HG02798 (cell line): ENCODE data around the gene CTPS2.
"Not testable (repeated sequence)": the region's sequence is repeated elsewhere in the genome, so short reads cannot be mapped to it uniquely, and the experiment has no call there.

Source experiments
- ATAC-seq: cut with Tn5 transposase; IDR thresholded peaks from one replicate; pipeline ENCODE4 v1.9.1; 2021; ENCODE audit warnings: mild to moderate bottlenecking; ENCODE audit not compliant: unreplicated experiment, poor library complexity

CTPS2 gene

GRCh38 chrX:16716451-16716850, 4.0 kb upstream of the CTPS2 start:
- ATAC-seq = not testable (repeated sequence)

- ATAC-seq = not testable (repeated sequence)
Measured at GRCh38 chrX:16715638-16716037, 3.2 kb upstream of the CTPS2 start.

GRCh38 chrX:16714504-16714903, 2.0 kb upstream of the CTPS2 start:
- no peak for ATAC-seq

GRCh38 chrX:16711893-16712547, 449 bp downstream of the CTPS2 start:
- peak; percentile 31 for ATAC-seq

- no peak for ATAC-seq
Measured at GRCh38 chrX:16711219-16711811, 1.2 kb downstream of the CTPS2 start.

- ATAC-seq = no peak
Measured at GRCh38 chrX:16708016-16708415, 4.5 kb downstream of the CTPS2 start.

GRCh38 chrX:16705370-16705769, 7.1 kb downstream of the CTPS2 start:
- ATAC-seq = no peak

GRCh38 chrX:16702700-16703599, 9.5 kb downstream of the CTPS2 start:
- no peak for ATAC-seq

- no peak for ATAC-seq
Measured at GRCh38 chrX:16700734-16701133, 11.7 kb downstream of the CTPS2 start.

GRCh38 chrX:16699389-16699788, 13.1 kb downstream of the CTPS2 start:
- no peak for ATAC-seq

GRCh38 chrX:16696956-16697355, 15.5 kb downstream of the CTPS2 start:
- ATAC-seq = no peak

- peak; percentile 51 for ATAC-seq
Measured at GRCh38 chrX:16695079-16695676, 17.3 kb downstream of the CTPS2 start.

- ATAC-seq = no peak
Measured at GRCh38 chrX:16687514-16687913, 25.0 kb downstream of the CTPS2 start.

GRCh38 chrX:16683007-16683664, 29.3 kb downstream of the CTPS2 start:
- no peak for ATAC-seq

- no peak for ATAC-seq
Measured at GRCh38 chrX:16678689-16679088, 33.8 kb downstream of the CTPS2 start.

- no peak for ATAC-seq
Measured at GRCh38 chrX:16671005-16671404, 41.5 kb downstream of the CTPS2 start.

GRCh38 chrX:16666541-16666940, 45.9 kb downstream of the CTPS2 start:
- ATAC-seq = no peak

GRCh38 chrX:16665089-16665488, 47.4 kb downstream of the CTPS2 start:
- ATAC-seq = no peak

GRCh38 chrX:16664626-16665025, 47.8 kb downstream of the CTPS2 start:
- ATAC-seq = no peak

- ATAC-seq = no peak
Measured at GRCh38 chrX:16664074-16664473, 48.4 kb downstream of the CTPS2 start.
